HCT116 (cell line): ENCODE measurements around the gene SLC41A2. TPM values are rescaled to one million over a fixed set of nuclear protein-coding genes. Genes with fewer than 3 reads are reported as not detected.
"Not testable (repeated sequence)": the region's sequence is repeated elsewhere in the genome, so short reads cannot be mapped to it uniquely, and the experiment has no call there.

Source experiments
- ATAC-seq: fragments of 200-7000 bp; cut with Tn5 transposase; 2 replicates; pipeline ENCODE4 v1.9.1; 2020; ENCODE audit warnings: mild to moderate bottlenecking, moderate library complexity
- BruUV-seq: library from RNA; stranded (reverse); fragments of 400-500 nt; replicated peaks from 2 replicates; lab custom pipeline; 2021; lab: Mats Ljungman, UMichigan
- CTCF ChIA-PET: fragments of 300-600 bp; sonication (Branson Sonifier 250); formaldehyde crosslinking; loops from one replicate; lab custom pipeline; 2021; ENCODE audit warnings: antibody characterized with exemption; lab: Charles Lee
- POLR2A ChIA-PET: fragments of 300-600, 350-600 bp; sonication (Branson Sonifier 250); formaldehyde crosslinking; loops from one replicate; lab custom pipeline; 2021; ENCODE audit warnings: antibody characterized with exemption; lab: Charles Lee
- RAD21 ChIA-PET, 2 experiments: fragments of 300-600 bp; sonication (Branson Sonifier 250); formaldehyde crosslinking; loops; one replicate each; lab custom pipeline; 2023; ENCODE audit warnings: low total read pairs in 2 of 2; ENCODE audit not compliant: uncharacterized antibody in 2 of 2, unreplicated experiment in 2 of 2, low non-redundant PET in 1 of 2; lab: Charles Lee
- DNase-seq: peaks from one replicate; pipeline ENCODE4 v3.0.0-alpha.2; 2010; ENCODE audit warnings: low read depth, low spot score
- H2AFZ ChIP-seq: fragments of 200-600 bp; shearing (Covaris generic), sonication (generic); 2 replicates; pipeline ENCODE4 v1.6.1; 2017; ENCODE audit warnings: low read depth, mixed run types, mixed read lengths, antibody characterized with exemption, low read length; ENCODE audit not compliant: poor library complexity, severe bottlenecking
- H3K27ac ChIP-seq: 2 replicates; pipeline ENCODE4 v1.5.1; 2012; ENCODE audit warnings: low read depth, low read length
- H3K27me3 ChIP-seq: fragments of 200-600 bp; sonication (generic); 2 replicates; pipeline ENCODE4 v1.6.1; 2016; ENCODE audit warnings: mixed run types, low read length, mixed read lengths; ENCODE audit not compliant: insufficient read depth
- H3K36me3 ChIP-seq, 2 experiments: fragments of 200-500 bp in 1 of 2; fragments of 200-600 bp in 1 of 2; sonication (Bioruptor generic) in 1 of 2; sonication (generic) in 1 of 2; 2 replicates each; pipeline versions ENCODE4 v1.5.1 to v1.6.1; 2014 to 2016; ENCODE audit warnings: low read length in 2 of 2, inconsistent platforms in 1 of 2, mixed read lengths in 1 of 2, mixed run types in 1 of 2; ENCODE audit not compliant: insufficient read depth in 2 of 2, control insufficient read depth in 1 of 2
- H3K4me1 ChIP-seq, 2 experiments: fragments of 200-600 bp in 1 of 2; sonication (generic) in 1 of 2; 2 replicates each; pipeline versions ENCODE4 v1.5.1 to v1.6.1; 2012 to 2017; ENCODE audit warnings: low read length in 2 of 2, inconsistent platforms in 1 of 2, mild to moderate bottlenecking in 1 of 2, mixed read lengths in 1 of 2, mixed run types in 1 of 2, moderate library complexity in 1 of 2; ENCODE audit not compliant: insufficient read depth in 2 of 2, control insufficient read depth in 1 of 2
- H3K4me2 ChIP-seq: fragments of 200-600 bp; sonication (generic); 2 replicates; pipeline ENCODE4 v1.6.1; 2017; ENCODE audit warnings: mixed run types, low read length, mixed read lengths
- H3K4me3 ChIP-seq, 2 experiments: fragments of 200-600 bp in 1 of 2; sonication (generic) in 1 of 2; replicated peaks in 1 of 2; 2 replicates each; pipeline ENCODE4 v1.5.1; 2011 to 2016; ENCODE audit warnings: low read length in 2 of 2, control low read depth in 1 of 2, low read depth in 1 of 2, mild to moderate bottlenecking in 1 of 2, mixed read lengths in 1 of 2, mixed run types in 1 of 2
- H3K79me2 ChIP-seq: fragments of 200-600 bp; sonication (generic); 2 replicates; pipeline ENCODE4 v1.6.1; 2017; ENCODE audit warnings: mild to moderate bottlenecking, mixed run types, low read length, moderate library complexity, mixed read lengths; ENCODE audit not compliant: insufficient read depth
- H3K9ac ChIP-seq: fragments of 200-600 bp; sonication (generic); 2 replicates; pipeline ENCODE4 v1.6.1; 2016; ENCODE audit warnings: low read length, mixed read lengths
- H3K9me2 ChIP-seq: fragments of 200-600 bp; sonication (generic), shearing (Covaris generic); 2 replicates; pipeline ENCODE4 v1.6.1; 2017; ENCODE audit warnings: mixed run types, mild to moderate bottlenecking, moderate library complexity; ENCODE audit not compliant: insufficient read depth
- H3K9me3 ChIP-seq, 2 experiments: fragments of 200-500 bp in 1 of 2; fragments of 200-600 bp in 1 of 2; sonication (Bioruptor generic) in 1 of 2; sonication (generic) in 1 of 2; 2 replicates each; pipeline ENCODE4 v1.6.1; 2014 to 2017; ENCODE audit warnings: low read length in 2 of 2, mixed read lengths in 2 of 2, inconsistent platforms in 1 of 2, low read depth in 1 of 2, mild to moderate bottlenecking in 1 of 2, mixed run types in 1 of 2, moderate library complexity in 1 of 2; ENCODE audit not compliant: control insufficient read depth in 1 of 2, insufficient read depth in 1 of 2
- H4K20me1 ChIP-seq: fragments of 200-600 bp; sonication (generic), shearing (Covaris generic); 2 replicates; pipeline ENCODE4 v1.6.1; 2017; ENCODE audit warnings: mixed run types, mild to moderate bottlenecking, moderate library complexity; ENCODE audit not compliant: insufficient read depth
- CBX3 ChIP-seq: IDR thresholded peaks from 2 replicates; pipeline ENCODE4 v1.6.1; 2012; ENCODE audit warnings: low read depth
- ELF1 ChIP-seq: IDR thresholded peaks from 2 replicates; pipeline ENCODE4 v1.6.1; 2012; ENCODE audit warnings: low read depth, borderline replicate concordance
- EZH2phosphoT487 ChIP-seq: fragments of 200-600 bp; IDR thresholded peaks from 2 replicates; pipeline ENCODE4 v1.6.1; 2018; ENCODE audit warnings: antibody characterized with exemption, borderline replicate concordance
- FOSL1 ChIP-seq: IDR thresholded peaks from 2 replicates; pipeline ENCODE4 v1.6.1; 2012; ENCODE audit warnings: low read depth
- JUND ChIP-seq: IDR thresholded peaks from 2 replicates; pipeline ENCODE4 v1.6.1; 2012
- MAX ChIP-seq: IDR thresholded peaks from 2 replicates; pipeline ENCODE4 v1.6.1; 2012
- RAD21 ChIP-seq: IDR thresholded peaks from 2 replicates; pipeline ENCODE4 v1.6.1; 2012; ENCODE audit warnings: low read depth, mild to moderate bottlenecking
- SP1 ChIP-seq: IDR thresholded peaks from 2 replicates; pipeline ENCODE4 v1.6.1; 2012; ENCODE audit warnings: low read depth
- TCF7L2 ChIP-seq: IDR thresholded peaks from 2 replicates; pipeline ENCODE4 v1.7.0; 2011; ENCODE audit warnings: borderline replicate concordance, inconsistent platforms; ENCODE audit not compliant: insufficient read depth, insufficient read length; ENCODE audit errors: extremely low read depth
- ZBTB33 ChIP-seq: IDR thresholded peaks from 2 replicates; pipeline ENCODE4 v1.6.1; 2011; ENCODE audit warnings: mild to moderate bottlenecking, low read length, moderate library complexity; ENCODE audit not compliant: insufficient replicate concordance; ENCODE audit errors: extremely low read depth
- ZNF274 ChIP-seq: fragments of 200-500 bp; sonication (Bioruptor generic); IDR thresholded peaks from 2 replicates; pipeline ENCODE4 v1.6.1; 2014; ENCODE audit warnings: mild to moderate bottlenecking, low read depth, low read length, inconsistent platforms
- intact Hi-C: fragments of 100-400 bp; cut with micrococcal nuclease; formaldehyde crosslinking; loops from 2 replicates; pipeline ENCODE4 v1.10.0; 2022
- total RNA-seq: library from RNA; stranded (reverse); gene quantifications from one replicate; pipeline ENCODE4 v1.2.1, GENCODE V29; 2021; ENCODE audit not compliant: unreplicated experiment

The SLC41A2 gene
- total RNA-seq, 1 experiment from 2014 or later = 12.5 TPM

GRCh38 chr12:104944252-104944651 lies 13.8 kb downstream of the SLC41A2 start:
- H3K27me3 ChIP-seq = no peaks in the 10 kb centered on the region
- H3K27ac ChIP-seq = no peak overlapping the region
- no peaks in the 10 kb centered on the region for H4K20me1 ChIP-seq
- no peak overlapping the region for H3K4me3 ChIP-seq
- no peaks in the 10 kb centered on the region for H3K9me2 ChIP-seq
- ChIA-PET RAD21 (no interaction called here), POLR2A (no interaction called here), CTCF (no interaction called here)
- no TSS peak for BruUV-seq
- H3K4me2 ChIP-seq = no peak overlapping the region
- no peak for DNase-seq
- H3K9ac ChIP-seq = no peak overlapping the region
- TF ChIP-seq RAD21 = no peak
- TF ChIP-seq EZH2phosphoT487 = no peak
- TF ChIP-seq JUND = no peak
- TF ChIP-seq ELF1 = no peak
- TF ChIP-seq TCF7L2 = no peak
- no peak for TF ChIP-seq ZNF274
- TF ChIP-seq ZBTB33 = no peak
- TF ChIP-seq FOSL1 = no peak
- TF ChIP-seq SP1 = no peak
- TF ChIP-seq CBX3 = no peak
- TF ChIP-seq MAX = no peak
- no peaks in the 10 kb centered on the region for H3K79me2 ChIP-seq
- no peaks in the 10 kb centered on the region for H3K9me3 ChIP-seq
- intact Hi-C loops = no loop called here
- no peak for ATAC-seq
- H3K36me3 ChIP-seq = no peaks in the 10 kb centered on the region
- no peak overlapping the region for H2AFZ ChIP-seq
- H3K4me1 ChIP-seq = peaks cover 16 to 29% of the 10 kb centered on the region in 2 experiments

GRCh38 chr12:104943401-104943800 lies 14.7 kb downstream of the SLC41A2 start:
- CTCF ChIA-PET = interaction anchor here (1.3 kb wide), 1 partner anchor 562 kb away, joined by 3 read pairs; no protein-coding TSS in a partner anchor
- H4K20me1 ChIP-seq, H3K79me2 ChIP-seq, BruUV-seq, H3K36me3 ChIP-seq, H3K4me3 ChIP-seq, H3K9me3 ChIP-seq, intact Hi-C loops, H3K27ac ChIP-seq, POLR2A ChIA-PET, H3K4me2 ChIP-seq, H3K9ac ChIP-seq, H3K27me3 ChIP-seq, ATAC-seq, H3K9me2 ChIP-seq, DNase-seq, H2AFZ ChIP-seq, RAD21 ChIA-PET: not testable (repeated sequence)
- peaks cover 16 to 26% of the 10 kb centered on the region in 2 experiments for H3K4me1 ChIP-seq
